Neural crest cell (in vitro differentiated cells): Measurements from ENCODE around the gene ALG3. TPM values are rescaled to one million over a fixed set of nuclear protein-coding genes. Genes with fewer than 3 reads are reported as not detected.
A peak's percentile ranks its signal among the peaks of the same experiment; 100 is the strongest.

Experiments used
- DNase-seq: peaks from one replicate; pipeline ENCODE4 v3.0.0; 2021; ENCODE audit warnings: low read depth, mixed read lengths, low spot score
- H3K27ac Mint-ChIP-seq: one replicate; pipeline ENCODE4 v1.8.0; 2021; ENCODE audit warnings: mild to moderate bottlenecking, mixed read lengths; ENCODE audit not compliant: unreplicated experiment
- H3K27me3 Mint-ChIP-seq: 2 replicates; pipeline ENCODE4 v1.8.0; 2021; ENCODE audit warnings: low read depth, mild to moderate bottlenecking, mixed read lengths
- H3K36me3 Mint-ChIP-seq: 2 replicates; pipeline ENCODE4 v1.8.0; 2021; ENCODE audit warnings: low read depth, mild to moderate bottlenecking, mixed read lengths
- H3K4me1 Mint-ChIP-seq: 2 replicates; pipeline ENCODE4 v1.8.0; 2021; ENCODE audit warnings: mixed read lengths
- H3K4me3 Mint-ChIP-seq: one replicate; pipeline ENCODE4 v1.8.0; 2021; ENCODE audit warnings: mild to moderate bottlenecking, mixed read lengths
- H3K9me3 Mint-ChIP-seq: 2 replicates; pipeline ENCODE4 v1.8.0; 2021; ENCODE audit warnings: mixed read lengths
- total RNA-seq: library from RNA; stranded (reverse); gene quantifications from 2 replicates; pipeline ENCODE4 v1.2.1, GENCODE V29; 2021
- TF ChIP-seq, protein P1 (sequence below): fragments of 200-600 bp; sonication (generic); conservative IDR thresholded peaks from 2 replicates; pipeline ENCODE4 v1.5.0; 2021; ENCODE audit warnings: antibody characterized with exemption, mild to moderate bottlenecking

ALG3 gene
- total RNA-seq, 1 donor from 2014 or later: 32.0 TPM

DNA sequence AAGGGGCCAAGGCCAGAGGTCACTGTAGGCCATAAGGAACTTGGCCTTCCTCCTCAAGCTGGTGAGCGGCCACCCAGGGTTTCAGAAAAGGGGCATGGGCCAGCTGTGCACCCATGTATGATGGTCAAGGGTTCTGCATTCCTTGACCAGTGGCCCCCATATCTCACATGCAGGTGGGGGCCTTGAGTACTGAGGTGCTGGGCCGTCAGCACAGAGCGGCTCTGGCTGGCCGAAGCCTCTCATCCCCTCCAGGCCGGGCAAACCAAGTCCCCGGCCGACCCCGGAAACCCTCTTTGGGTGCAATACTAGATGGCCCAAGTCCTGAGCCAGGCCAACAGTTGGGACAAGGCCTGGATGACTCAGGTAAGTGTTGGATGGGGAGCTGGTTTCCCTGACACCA, 9.5 kb downstream of the ALG3 start:
- no peak for DNase-seq
- TF ChIP-seq, protein P1, sequence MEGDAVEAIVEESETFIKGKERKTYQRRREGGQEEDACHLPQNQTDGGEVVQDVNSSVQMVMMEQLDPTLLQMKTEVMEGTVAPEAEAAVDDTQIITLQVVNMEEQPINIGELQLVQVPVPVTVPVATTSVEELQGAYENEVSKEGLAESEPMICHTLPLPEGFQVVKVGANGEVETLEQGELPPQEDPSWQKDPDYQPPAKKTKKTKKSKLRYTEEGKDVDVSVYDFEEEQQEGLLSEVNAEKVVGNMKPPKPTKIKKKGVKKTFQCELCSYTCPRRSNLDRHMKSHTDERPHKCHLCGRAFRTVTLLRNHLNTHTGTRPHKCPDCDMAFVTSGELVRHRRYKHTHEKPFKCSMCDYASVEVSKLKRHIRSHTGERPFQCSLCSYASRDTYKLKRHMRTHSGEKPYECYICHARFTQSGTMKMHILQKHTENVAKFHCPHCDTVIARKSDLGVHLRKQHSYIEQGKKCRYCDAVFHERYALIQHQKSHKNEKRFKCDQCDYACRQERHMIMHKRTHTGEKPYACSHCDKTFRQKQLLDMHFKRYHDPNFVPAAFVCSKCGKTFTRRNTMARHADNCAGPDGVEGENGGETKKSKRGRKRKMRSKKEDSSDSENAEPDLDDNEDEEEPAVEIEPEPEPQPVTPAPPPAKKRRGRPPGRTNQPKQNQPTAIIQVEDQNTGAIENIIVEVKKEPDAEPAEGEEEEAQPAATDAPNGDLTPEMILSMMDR: no peak
- Mint-ChIP-seq H3K4me3 (no peak overlapping the region), H3K4me1 (no peaks in the 10 kb centered on the region), H3K27me3 (peaks cover 23% of the 10 kb centered on the region), H3K27ac (no peak overlapping the region), H3K9me3 (no peaks in the 10 kb centered on the region), H3K36me3 (peaks cover 3% of the 10 kb centered on the region)

DNA sequence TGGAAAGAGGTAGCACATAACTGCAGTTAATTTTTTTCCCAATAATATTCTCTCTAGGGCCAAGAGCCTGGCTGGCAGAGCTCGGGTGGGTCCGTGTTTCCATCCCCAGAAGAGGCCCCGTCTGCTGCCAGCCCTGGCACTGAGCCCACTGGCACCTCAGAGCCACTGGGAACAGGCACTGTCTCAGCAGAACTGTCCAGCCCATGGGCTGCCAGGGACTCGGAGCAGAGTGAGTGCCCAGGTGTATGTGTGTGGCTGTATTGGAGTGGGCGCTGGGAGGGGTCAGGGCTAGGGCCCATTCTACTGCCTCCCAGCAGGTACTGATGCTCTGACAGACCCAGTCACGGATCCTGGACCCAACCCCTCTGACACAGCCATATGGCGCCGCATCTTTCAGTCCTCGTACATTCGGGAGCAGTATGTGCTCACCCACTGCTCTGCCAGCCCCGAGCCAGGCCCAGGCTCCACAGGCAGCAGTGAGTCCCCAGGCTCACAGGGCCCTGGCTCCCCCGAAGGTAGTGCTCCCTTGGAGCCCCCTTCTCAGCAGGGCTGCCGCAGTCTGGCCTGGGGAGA, 10.4 kb downstream of the ALG3 start:
- Mint-ChIP-seq H3K4me3 (no peak overlapping the region), H3K36me3 (peaks cover 3% of the 10 kb centered on the region), H3K4me1 (no peaks in the 10 kb centered on the region), H3K27me3 (peaks cover 30% of the 10 kb centered on the region), H3K27ac (no peak overlapping the region), H3K9me3 (no peaks in the 10 kb centered on the region)
- TF ChIP-seq, protein P1: no peak
- no peak for DNase-seq

DNA sequence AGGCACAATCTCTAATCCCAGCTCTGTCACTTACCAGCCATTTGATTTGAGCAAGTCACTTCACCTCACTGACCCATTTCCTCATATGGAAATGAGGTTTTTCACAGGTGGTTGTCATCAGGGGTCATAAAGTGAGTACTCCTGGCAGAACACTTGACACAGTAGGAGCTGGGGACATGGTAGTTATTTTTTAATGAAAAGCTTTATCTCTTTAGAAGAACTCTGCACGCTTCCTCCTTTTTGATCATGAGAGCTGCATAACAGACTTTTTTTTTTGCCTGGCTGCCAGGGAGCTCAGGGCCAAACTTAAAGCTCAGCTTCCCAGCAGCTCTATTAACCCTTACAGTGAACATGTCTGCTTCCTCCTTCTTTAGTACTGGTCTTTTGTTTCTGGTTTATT, 11.0 kb downstream of the ALG3 start:
- Mint-ChIP-seq H3K4me3 (no peak overlapping the region), H3K36me3 (peaks cover 2% of the 10 kb centered on the region), H3K27ac (no peak overlapping the region), H3K4me1 (no peaks in the 10 kb centered on the region), H3K9me3 (no peaks in the 10 kb centered on the region), H3K27me3 (peaks cover 34% of the 10 kb centered on the region)
- TF ChIP-seq, protein P1: no peak
- DNase-seq: no peak

DNA sequence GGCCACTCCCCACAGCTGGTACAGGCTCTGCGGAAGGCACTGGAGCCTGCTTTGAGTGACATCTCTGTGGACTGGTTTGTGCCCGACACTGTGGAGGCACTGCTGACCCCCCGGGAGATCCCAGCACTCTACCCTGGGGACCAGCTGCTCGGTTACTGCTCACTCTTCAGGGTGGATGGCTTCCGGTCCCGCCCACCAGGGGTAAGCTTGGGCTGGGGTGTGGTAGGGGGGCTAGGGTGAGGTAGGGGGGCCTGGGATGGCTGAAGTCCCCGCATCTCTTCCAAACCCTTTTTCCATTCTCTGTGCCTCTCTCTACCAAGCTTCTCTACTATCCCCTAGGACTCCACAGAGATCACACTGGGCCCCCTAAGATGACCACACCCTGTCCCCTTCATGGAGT, 11.6 kb downstream of the ALG3 start:
- Mint-ChIP-seq H3K4me3 (peak overlapping the region; percentile 45), H3K9me3 (no peaks in the 10 kb centered on the region), H3K27me3 (peaks cover 40% of the 10 kb centered on the region), H3K4me1 (no peaks in the 10 kb centered on the region), H3K27ac (no peak overlapping the region), H3K36me3 (no peaks in the 10 kb centered on the region)
- no peak for DNase-seq
- TF ChIP-seq, protein P1: no peak

DNA sequence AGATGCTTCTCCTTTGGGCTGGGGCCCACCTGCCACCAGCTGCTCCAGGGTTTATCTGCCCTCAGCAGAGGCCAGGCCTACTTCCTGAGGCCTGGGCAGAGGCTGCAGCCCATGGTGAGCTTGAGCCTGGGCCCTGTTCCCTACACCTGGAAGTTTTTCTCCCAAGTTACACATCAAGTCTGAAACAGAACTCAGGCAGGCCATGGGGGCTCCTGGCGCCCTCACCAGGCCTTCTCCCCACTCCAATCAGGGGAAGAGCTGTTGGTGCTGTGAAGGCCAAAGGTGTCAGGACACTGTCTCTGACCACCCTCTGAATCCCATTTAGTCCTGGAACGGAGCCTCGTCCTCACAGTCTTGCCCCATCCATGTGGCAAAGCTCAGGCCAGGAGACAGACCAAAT, 12.1 kb downstream of the ALG3 start:
- H3K27me3 Mint-ChIP-seq: peaks cover 45% of the 10 kb centered on the region

More for the DNA sequence above, 12.1 kb downstream of the ALG3 start:
- H3K4me3 Mint-ChIP-seq: no peak overlapping the region
- no peaks in the 10 kb centered on the region for H3K9me3 Mint-ChIP-seq
- no peaks in the 10 kb centered on the region for H3K36me3 Mint-ChIP-seq
- no peak overlapping the region for H3K27ac Mint-ChIP-seq
- DNase-seq: no peak
- no peaks in the 10 kb centered on the region for H3K4me1 Mint-ChIP-seq
- TF ChIP-seq, protein P1: no peak
